A673 (cell line): ENCODE measurements around the gene CCDC85A. TPM values are rescaled to one million over a fixed set of nuclear protein-coding genes. Genes with fewer than 3 reads are reported as not detected.

ENCODE experiments used
- BruUV-seq: library from RNA; stranded (reverse); fragments of 400-500 nt; replicated peaks from 2 replicates; lab custom pipeline; 2021; lab: Mats Ljungman, UMichigan
- CTCF ChIA-PET: fragments of 300-600 bp; sonication (Branson Sonifier 250); formaldehyde crosslinking; loops from one replicate; lab custom pipeline; 2022; ENCODE audit warnings: antibody characterized with exemption; lab: Charles Lee
- POLR2A ChIA-PET: fragments of 300-600 bp; sonication (Branson Sonifier 250); formaldehyde crosslinking; loops from one replicate; lab custom pipeline; 2022; ENCODE audit warnings: antibody characterized with exemption; ENCODE audit not compliant: low non-redundant PET; lab: Charles Lee
- DNase-seq: peaks from one replicate; pipeline ENCODE4 v3.0.0-alpha.2; 2015; ENCODE audit warnings: low spot score
- H3K27ac ChIP-seq: fragments of 200-600 bp; sonication (generic); 2 replicates; pipeline ENCODE4 v1.5.1; 2016; ENCODE audit warnings: mixed run types, low read depth, mild to moderate bottlenecking, mixed read lengths, antibody characterized with exemption, low read length; ENCODE audit not compliant: poor library complexity, severe bottlenecking
- H3K27me3 ChIP-seq: fragments of 200-600 bp; sonication (generic); replicated peaks from 2 replicates; pipeline ENCODE4 v1.6.1; 2017; ENCODE audit warnings: mixed run types, low read depth, mild to moderate bottlenecking, mixed read lengths, antibody characterized with exemption, low read length; ENCODE audit not compliant: insufficient read depth, poor library complexity
- H3K36me3 ChIP-seq: fragments of 200-600 bp; sonication (generic); 2 replicates; pipeline ENCODE4 v1.6.1; 2016; ENCODE audit warnings: mixed run types, mild to moderate bottlenecking, mixed read lengths, antibody characterized with exemption, low read length; ENCODE audit not compliant: insufficient read depth, poor library complexity, severe bottlenecking
- H3K4me1 ChIP-seq: fragments of 200-600 bp; sonication (generic); 2 replicates; pipeline ENCODE4 v1.6.1; 2017; ENCODE audit warnings: mixed run types, mild to moderate bottlenecking, mixed read lengths, antibody characterized with exemption, low read length; ENCODE audit not compliant: insufficient read depth, poor library complexity, severe bottlenecking
- H3K4me3 ChIP-seq: fragments of 200-600 bp; sonication (generic); 2 replicates; pipeline ENCODE4 v1.5.1; 2016; ENCODE audit warnings: low read depth, mixed run types, mild to moderate bottlenecking, mixed read lengths, low read length; ENCODE audit not compliant: poor library complexity, severe bottlenecking
- H3K9me3 ChIP-seq: fragments of 200-600 bp; sonication (generic); 2 replicates; pipeline ENCODE4 v1.6.1; 2016; ENCODE audit warnings: mixed run types, low read depth, mild to moderate bottlenecking, mixed read lengths, antibody characterized with exemption, low read length; ENCODE audit not compliant: poor library complexity, severe bottlenecking
- EZH2 ChIP-seq: fragments of 200-600 bp; sonication (generic); IDR thresholded peaks from 2 replicates; pipeline ENCODE4 v1.6.1; 2017; ENCODE audit warnings: borderline replicate concordance, low read depth, mild to moderate bottlenecking, mixed read lengths, antibody characterized with exemption, low read length; ENCODE audit not compliant: poor library complexity, severe bottlenecking
- intact Hi-C: fragments of 100-400 bp; cut with micrococcal nuclease; formaldehyde crosslinking; loops from one replicate; pipeline ENCODE4 v1.10.0; 2022; ENCODE audit not compliant: unreplicated experiment
- total RNA-seq: library from RNA; stranded (reverse); gene quantifications from 2 replicates; pipeline ENCODE4 v1.2.3, GENCODE V29; 2021
- TF ChIP-seq, protein P1 (sequence below): fragments of 300-800, 200-600 bp; sonication (generic); conservative IDR thresholded peaks from 2 replicates; pipeline ENCODE4 v1.5.1; 2017; ENCODE audit warnings: low read depth, mild to moderate bottlenecking, antibody characterized with exemption, low read length, moderate library complexity, mixed read lengths

The CCDC85A gene
- total RNA-seq, 1 experiment from 2014 or later = 0.39 TPM

DNA sequence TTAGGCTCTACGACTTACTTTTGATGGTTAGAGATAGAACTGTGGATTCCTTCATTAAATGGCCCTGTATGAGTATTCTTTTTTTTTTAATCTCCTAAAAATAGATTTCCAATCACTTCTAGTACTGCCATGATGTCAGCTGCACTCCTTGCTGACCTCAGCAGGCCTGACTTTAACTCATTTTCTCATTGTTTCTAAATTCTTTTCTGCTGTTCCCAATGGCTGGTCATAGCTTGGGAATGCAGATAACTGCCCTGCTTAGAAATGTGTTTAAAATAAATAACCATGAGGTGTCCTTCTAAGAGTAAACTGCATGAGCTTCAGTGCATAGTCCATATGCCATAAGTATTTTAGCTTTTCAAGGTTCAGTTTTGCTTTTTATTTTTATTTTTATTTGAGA, 15.7 kb downstream of the CCDC85A start:
- Histone ChIP-seq H3K36me3 (no peaks in the 10 kb centered on the region), H3K9me3 (no peaks in the 10 kb centered on the region), H3K27ac (no peak overlapping the region), H3K4me1 (no peaks in the 10 kb centered on the region), H3K4me3 (no peak overlapping the region), H3K27me3 (no peaks in the 10 kb centered on the region)
- no peak for DNase-seq
- TF ChIP-seq, protein P1, sequence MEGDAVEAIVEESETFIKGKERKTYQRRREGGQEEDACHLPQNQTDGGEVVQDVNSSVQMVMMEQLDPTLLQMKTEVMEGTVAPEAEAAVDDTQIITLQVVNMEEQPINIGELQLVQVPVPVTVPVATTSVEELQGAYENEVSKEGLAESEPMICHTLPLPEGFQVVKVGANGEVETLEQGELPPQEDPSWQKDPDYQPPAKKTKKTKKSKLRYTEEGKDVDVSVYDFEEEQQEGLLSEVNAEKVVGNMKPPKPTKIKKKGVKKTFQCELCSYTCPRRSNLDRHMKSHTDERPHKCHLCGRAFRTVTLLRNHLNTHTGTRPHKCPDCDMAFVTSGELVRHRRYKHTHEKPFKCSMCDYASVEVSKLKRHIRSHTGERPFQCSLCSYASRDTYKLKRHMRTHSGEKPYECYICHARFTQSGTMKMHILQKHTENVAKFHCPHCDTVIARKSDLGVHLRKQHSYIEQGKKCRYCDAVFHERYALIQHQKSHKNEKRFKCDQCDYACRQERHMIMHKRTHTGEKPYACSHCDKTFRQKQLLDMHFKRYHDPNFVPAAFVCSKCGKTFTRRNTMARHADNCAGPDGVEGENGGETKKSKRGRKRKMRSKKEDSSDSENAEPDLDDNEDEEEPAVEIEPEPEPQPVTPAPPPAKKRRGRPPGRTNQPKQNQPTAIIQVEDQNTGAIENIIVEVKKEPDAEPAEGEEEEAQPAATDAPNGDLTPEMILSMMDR = no peak
- no peak for TF ChIP-seq EZH2
- no TSS peak for BruUV-seq
- intact Hi-C loops = no loop called here
- CTCF ChIA-PET = no interaction called here
- POLR2A ChIA-PET = no interaction called here

DNA sequence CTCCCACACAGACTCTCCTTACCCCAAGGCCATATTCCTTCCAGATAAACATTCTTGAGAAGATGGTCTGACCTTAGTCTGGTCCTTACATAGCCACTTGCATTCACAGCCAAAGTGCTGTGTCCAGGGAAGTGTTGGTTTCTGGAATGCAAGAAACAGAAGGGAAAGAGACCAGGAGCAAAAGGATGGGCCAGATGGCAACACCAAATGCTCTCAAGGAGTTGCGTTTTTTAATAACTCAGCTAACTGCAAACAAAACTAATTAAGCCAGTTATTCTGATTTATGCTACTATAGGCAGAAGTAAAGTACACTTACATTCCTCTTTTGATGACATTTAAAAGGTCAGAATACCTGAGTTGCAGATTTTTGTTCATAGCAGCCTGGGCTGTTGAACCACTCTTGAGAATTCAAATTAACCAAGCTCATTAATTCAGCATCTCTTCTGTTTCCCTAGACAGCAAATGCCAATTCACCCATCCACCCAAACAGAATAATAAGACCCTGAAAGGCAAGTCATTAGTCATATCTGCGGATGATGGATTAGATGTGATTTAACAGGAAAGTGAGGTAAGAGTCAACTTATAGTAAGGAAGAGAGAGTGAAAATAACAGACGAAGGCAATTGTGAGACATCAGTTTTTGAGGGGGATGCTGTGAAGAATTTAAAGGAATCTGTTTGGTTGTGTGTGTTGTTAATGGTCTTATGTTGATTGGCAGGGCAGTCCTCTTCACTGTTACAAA, 18.8 kb downstream of the CCDC85A start:
- ChIA-PET CTCF (no interaction called here), POLR2A (no interaction called here)
- Histone ChIP-seq H3K4me1 (no peaks in the 10 kb centered on the region), H3K36me3 (no peaks in the 10 kb centered on the region), H3K9me3 (no peaks in the 10 kb centered on the region), H3K27ac (no peak overlapping the region), H3K27me3 (no peaks in the 10 kb centered on the region), H3K4me3 (no peak overlapping the region)
- no TSS peak for BruUV-seq
- intact Hi-C loops = no loop called here
- TF ChIP-seq, protein P1 = no peak
- no peak for TF ChIP-seq EZH2
- no peak for DNase-seq

DNA sequence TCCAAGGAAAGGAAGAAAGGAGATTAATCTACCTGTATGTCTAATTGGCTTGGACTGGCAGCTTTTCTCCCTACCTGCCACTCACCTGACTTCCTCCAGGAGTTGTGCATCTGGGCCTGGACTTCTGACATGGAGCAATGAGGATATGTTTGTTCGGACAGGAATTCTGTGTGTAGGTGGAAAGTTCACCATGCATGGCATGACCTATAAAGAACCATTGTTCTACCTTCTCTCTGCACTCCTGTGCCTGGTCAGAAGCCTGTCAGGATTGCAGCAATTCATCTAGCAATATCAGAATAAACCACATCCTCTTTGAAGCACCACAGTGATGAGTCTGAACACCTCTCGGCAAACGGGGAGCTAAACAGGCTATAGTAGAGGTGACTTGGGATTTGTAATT, 20.8 kb downstream of the CCDC85A start:
- no TSS peak for BruUV-seq
- H3K4me1 ChIP-seq = no peaks in the 10 kb centered on the region
- DNase-seq = no peak
- intact Hi-C loops = no loop called here
- no peaks in the 10 kb centered on the region for H3K36me3 ChIP-seq
- TF ChIP-seq EZH2 = no peak
- ChIA-PET POLR2A (no interaction called here), CTCF (no interaction called here)
- no peaks in the 10 kb centered on the region for H3K27me3 ChIP-seq
- no peak overlapping the region for H3K4me3 ChIP-seq
- no peaks in the 10 kb centered on the region for H3K9me3 ChIP-seq
- no peak overlapping the region for H3K27ac ChIP-seq

DNA sequence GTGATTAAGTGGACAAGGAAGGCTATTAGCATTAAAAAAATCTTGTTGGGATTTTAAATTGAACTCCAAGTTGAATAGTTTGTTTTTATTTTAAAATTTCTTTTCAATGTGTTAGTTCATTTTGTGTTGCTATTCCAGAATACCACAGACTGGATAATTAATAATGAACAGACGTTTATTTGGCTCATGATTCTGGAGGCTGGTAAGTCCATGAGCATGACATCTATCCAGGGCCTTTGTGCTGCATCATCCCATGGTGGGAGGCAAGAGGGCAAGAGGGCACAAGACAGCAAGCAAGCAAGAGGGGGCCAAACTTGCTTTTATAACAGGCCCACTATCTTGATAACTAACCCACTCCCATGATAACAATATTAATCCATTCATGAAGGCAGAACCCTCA, 22.5 kb downstream of the CCDC85A start:
- POLR2A ChIA-PET = no interaction called here
- TF ChIP-seq, protein P1 = no peak
- TF ChIP-seq EZH2 = no peak
- CTCF ChIA-PET = no interaction called here
- no peaks in the 10 kb centered on the region for H3K4me1 ChIP-seq
- no peaks in the 10 kb centered on the region for H3K36me3 ChIP-seq
- H3K27me3 ChIP-seq = no peaks in the 10 kb centered on the region
- no TSS peak for BruUV-seq
- no peak overlapping the region for H3K27ac ChIP-seq
- no peaks in the 10 kb centered on the region for H3K9me3 ChIP-seq
- DNase-seq = no peak
- H3K4me3 ChIP-seq = no peak overlapping the region
- intact Hi-C loops = no loop called here
